Cardiac fibroblast (primary cell): ENCODE results near the gene YIPF4.
A peak's percentile ranks its signal among the peaks of the same experiment; 100 is the strongest.
"Not testable (repeated sequence)": the region's sequence is repeated elsewhere in the genome, so short reads cannot be mapped to it uniquely, and the experiment has no call there.

Experiments
- DNase-seq, 2 donors: peaks; one replicate each; pipeline versions ENCODE4 v3.0.0 to v3.0.0-alpha.2; 2010; ENCODE audit warnings: low read depth in 2 of 2
- H3K4me3 ChIP-seq, 2 donors: replicated peaks in 1 of 2; 1 replicate in 1 of 2; 2 replicates in 1 of 2; pipeline ENCODE4 v1.5.1; 2011; ENCODE audit warnings: low read depth in 2 of 2, low read length in 2 of 2, mild to moderate bottlenecking in 2 of 2, moderate library complexity in 1 of 2
- CTCF ChIP-seq: IDR thresholded peaks from one replicate; pipeline ENCODE4 v1.5.1; 2011; ENCODE audit warnings: low read depth, mild to moderate bottlenecking, low read length, inconsistent platforms

YIPF4 gene

GRCh38 chr2:32291746-32292145, 14.0 kb downstream of the YIPF4 start:
- peak; percentile 14 to 20 for DNase-seq
- TF ChIP-seq CTCF = no peak

GRCh38 chr2:32293493-32293892, 15.8 kb downstream of the YIPF4 start:
- not testable (repeated sequence) for H3K4me3 ChIP-seq, DNase-seq

More at GRCh38 chr2:32291746-32292145, 14.0 kb downstream of the YIPF4 start:
- no peak overlapping the region for H3K4me3 ChIP-seq

DNA sequence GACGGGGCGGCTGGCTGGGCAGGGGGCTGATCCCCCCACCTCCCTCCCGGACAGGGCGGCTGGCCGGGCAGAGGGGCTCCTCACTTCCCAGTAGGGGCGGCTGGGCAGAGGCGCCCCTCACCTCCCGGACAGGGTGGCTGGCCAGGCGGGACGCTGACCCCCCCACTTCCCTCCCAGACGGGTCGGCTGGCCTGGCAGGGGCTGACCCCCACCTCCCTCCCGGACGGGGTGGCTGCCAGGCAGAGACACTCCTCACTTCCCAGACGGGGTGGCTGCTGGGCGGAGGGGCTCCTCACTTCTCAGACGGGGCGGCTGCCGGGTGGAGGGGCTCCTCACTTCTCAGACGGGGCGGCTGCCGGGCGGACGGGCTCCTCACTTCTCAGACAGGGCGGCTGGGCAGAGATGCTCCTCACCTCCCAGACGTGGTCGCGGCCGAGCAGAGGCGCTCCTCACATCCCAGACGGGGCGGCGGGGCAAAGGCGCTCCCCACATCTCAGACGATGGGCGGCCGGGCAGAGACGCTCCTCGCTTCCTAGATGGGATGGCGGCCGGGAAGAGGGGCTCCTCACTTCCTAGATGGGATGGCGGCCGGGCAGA, 16.4 kb downstream of the YIPF4 start:
- DNase-seq = not testable (repeated sequence)

GRCh38 chr2:32310577-32310976, 32.9 kb downstream of the YIPF4 start:
- DNase-seq = no peak
- TF ChIP-seq CTCF = no peak
- no peak overlapping the region for H3K4me3 ChIP-seq

More for the DNA sequence above, 16.4 kb downstream of the YIPF4 start:
- H3K4me3 ChIP-seq = not testable (repeated sequence)

GRCh38 chr2:32314886-32315285, 37.2 kb downstream of the YIPF4 start:
- DNase-seq = no peak
- no peak for TF ChIP-seq CTCF

GRCh38 chr2:32328679-32329078, 51.0 kb downstream of the YIPF4 start:
- DNase-seq, H3K4me3 ChIP-seq: not testable (repeated sequence)

More at GRCh38 chr2:32314886-32315285, 37.2 kb downstream of the YIPF4 start:
- no peak overlapping the region for H3K4me3 ChIP-seq

- H3K4me3 ChIP-seq, DNase-seq: not testable (repeated sequence)
Measured at GRCh38 chr2:32329180-32329980, 51.7 kb downstream of the YIPF4 start.

- peak in 1 of 2 donors; percentile 36 for DNase-seq
- H3K4me3 ChIP-seq = no peak overlapping the region
- no peak for TF ChIP-seq CTCF
Measured at GRCh38 chr2:32330136-32330535, 52.4 kb downstream of the YIPF4 start.

GRCh38 chr2:32342801-32343200, 65.1 kb downstream of the YIPF4 start:
- DNase-seq = peak; percentile 71 to 74
- no peak for TF ChIP-seq CTCF
- H3K4me3 ChIP-seq = no peak overlapping the region

DNA sequence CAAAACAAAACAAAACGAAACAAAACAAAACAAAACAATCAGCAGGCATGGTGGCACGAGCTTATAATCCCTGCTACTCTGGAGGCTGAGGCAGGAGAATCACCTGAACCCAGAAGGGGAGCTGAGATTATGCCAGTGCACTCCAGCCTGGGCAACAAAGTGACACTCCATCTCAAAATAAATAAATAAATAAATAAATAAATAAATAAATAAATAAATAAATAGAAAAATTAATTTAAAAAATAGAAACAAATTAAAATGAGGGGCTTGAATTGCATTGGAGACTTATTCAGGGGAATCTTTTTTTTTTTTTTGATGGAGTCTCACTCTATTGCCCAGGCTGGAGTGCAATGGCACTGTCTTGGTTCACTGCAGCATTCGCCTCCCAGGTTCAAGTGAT, 73.1 kb downstream of the YIPF4 start:
- H3K4me3 ChIP-seq, DNase-seq: not testable (repeated sequence)
